Activated T-helper 1 cell treated with anti-CD3 and anti-CD28 coated beads, Interleukin-12 subunit alpha, Interleukin-12 subunit beta, Interleukin-2, Interleukin-4 antibody, amounts not matched to agents 30 ng/mL and 10 ng/mL and 1 ng/mL, durations not matched to agents 14 hours and 24 hours and 36 hours (primary cell): ENCODE results near the gene ABCA3. TPM values are rescaled to one million over a fixed set of nuclear protein-coding genes. Genes with fewer than 3 reads are reported as not detected.

Experiments used
- DNase-seq: peaks from one replicate; pipeline ENCODE4 v3.0.0; 2021; ENCODE audit warnings: low spot score
- H3K27ac Mint-ChIP-seq: one replicate; pipeline ENCODE4 v1.8.0; 2021; ENCODE audit warnings: mild to moderate bottlenecking, mixed read lengths
- H3K27me3 Mint-ChIP-seq: one replicate; pipeline ENCODE4 v1.8.0; 2022; ENCODE audit warnings: mild to moderate bottlenecking, moderate library complexity, mixed read lengths; ENCODE audit not compliant: insufficient read depth
- H3K36me3 Mint-ChIP-seq: one replicate; pipeline ENCODE4 v1.8.0; 2021; ENCODE audit warnings: low read depth, mixed read lengths
- H3K4me1 Mint-ChIP-seq: one replicate; pipeline ENCODE4 v1.8.0; 2021; ENCODE audit warnings: low read depth, mixed read lengths
- H3K4me3 Mint-ChIP-seq: one replicate; pipeline ENCODE4 v1.8.0; 2021; ENCODE audit warnings: mild to moderate bottlenecking, moderate library complexity, mixed read lengths
- H3K9me3 Mint-ChIP-seq: one replicate; pipeline ENCODE4 v1.8.0; 2021; ENCODE audit warnings: mixed read lengths
- intact Hi-C: fragments of 100-400 bp; cut with micrococcal nuclease; formaldehyde crosslinking; loops from one replicate; pipeline ENCODE4 v1.15.1; 2024
- total RNA-seq: library from RNA; stranded (reverse); gene quantifications from 2 replicates; pipeline ENCODE4 v1.2.3, GENCODE V29; 2022

ABCA3 gene
- total RNA-seq, 1 donor from 2014 or later, result 9.0 TPM

DNA sequence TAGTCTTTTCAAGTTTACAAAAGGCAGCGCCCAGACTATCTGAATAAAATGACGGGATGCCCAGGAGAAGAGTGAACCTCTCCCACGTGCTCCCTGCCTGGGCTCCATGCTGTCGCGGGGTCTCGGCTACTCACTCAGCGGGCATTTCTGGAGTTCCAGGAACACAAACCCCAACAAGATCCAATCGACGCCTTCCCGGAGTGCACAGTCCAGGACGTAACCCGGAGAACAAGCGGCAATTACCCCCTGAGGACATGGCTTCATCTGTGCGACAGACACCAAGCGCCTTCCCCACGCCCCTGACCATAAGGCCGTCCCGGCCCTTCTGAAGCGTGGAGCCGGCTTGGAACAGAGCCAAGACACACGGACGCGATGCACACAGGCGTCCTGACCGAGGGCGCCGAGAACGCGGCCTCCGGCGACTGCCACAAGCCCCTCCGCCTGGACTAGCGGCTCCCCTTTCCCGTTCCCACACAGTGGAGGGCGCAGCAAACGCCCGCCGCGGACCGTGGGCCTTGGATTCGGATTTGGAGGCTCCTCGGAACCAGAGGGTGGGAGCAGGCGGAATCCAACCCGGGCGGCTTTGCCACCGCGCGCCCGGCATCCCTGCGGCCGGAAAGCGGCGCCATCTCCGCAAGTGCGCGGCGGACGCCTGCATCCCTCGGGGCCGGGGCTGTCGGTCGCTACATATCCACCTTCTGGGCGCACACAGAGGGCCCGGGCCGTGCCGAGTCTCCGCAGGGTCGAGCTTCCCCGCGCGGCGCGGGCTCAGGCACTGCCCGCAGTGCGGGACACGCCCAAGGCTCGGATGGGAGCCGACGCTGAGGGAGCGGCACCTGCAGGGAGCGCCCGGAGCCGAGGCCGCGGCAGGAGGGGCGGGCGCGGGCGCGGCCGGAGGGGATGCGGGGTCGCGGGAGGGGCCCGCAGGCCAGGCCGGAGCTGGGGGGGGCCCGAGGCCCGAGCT lies 725 bp downstream of the ABCA3 start:
- peak; percentile 31 for DNase-seq
- Mint-ChIP-seq H3K27me3 (peaks cover 28% of the 10 kb centered on the region), H3K27ac (peak overlapping the region; percentile 67), H3K4me1 (peaks cover 34% of the 10 kb centered on the region), H3K4me3 (peak overlapping the region; percentile 90), H3K9me3 (no peaks in the 10 kb centered on the region), H3K36me3 (peaks cover 3% of the 10 kb centered on the region)
- intact Hi-C loops, result loop anchor here (1.0 to 10.0 kb wide), 5 partner anchors 71 to 147 kb away; partner anchors contain the start of genes BRICD5, CCNF, PGP and RNPS1

DNA sequence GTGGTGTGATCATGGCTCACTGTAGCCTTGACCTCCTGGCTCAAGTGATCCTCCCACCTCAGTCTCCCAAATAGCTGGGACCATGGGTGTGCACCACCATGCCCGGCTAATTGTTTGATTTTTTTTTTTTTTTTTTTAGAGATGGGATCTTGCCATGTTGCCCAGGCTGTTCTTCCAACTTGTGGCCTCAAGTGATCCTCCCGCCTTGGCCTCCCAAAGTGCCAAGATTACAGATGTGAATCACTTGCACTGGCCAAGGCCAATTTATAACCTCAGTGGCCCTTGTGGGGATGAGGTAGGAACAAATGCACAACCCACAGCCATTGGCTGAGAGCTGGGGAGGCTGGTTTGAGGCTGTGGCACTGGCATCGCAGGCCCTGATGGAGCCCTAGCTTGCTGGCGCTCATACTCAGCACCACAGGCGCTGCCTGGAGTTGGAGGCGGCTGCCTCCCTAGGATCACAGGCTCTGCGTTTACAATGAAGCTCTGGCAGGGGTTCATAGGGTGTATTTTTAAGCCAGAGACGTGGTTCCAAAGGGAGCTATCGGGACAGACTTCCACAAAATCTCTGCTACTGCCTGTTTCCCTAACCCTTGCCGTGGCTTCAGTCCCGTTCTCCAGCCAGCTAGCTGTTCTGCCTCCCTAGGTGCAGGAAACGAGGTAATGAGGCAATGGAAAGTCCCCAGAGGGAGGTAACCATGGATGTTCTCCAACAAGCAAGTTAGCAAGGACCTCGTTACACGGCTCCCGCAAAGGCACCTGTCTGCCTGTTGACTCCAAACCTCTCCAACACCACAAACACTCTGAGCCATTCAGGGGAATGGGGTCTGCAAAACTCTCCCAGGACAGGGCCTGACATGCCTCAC lies 2.9 kb downstream of the ABCA3 start:
- H3K4me1 Mint-ChIP-seq, result peaks cover 25% of the 10 kb centered on the region
- H3K27me3 Mint-ChIP-seq, result peaks cover 8% of the 10 kb centered on the region
- H3K36me3 Mint-ChIP-seq, result peaks cover 3% of the 10 kb centered on the region
- H3K4me3 Mint-ChIP-seq, result peak overlapping the region; percentile 49
- no peaks in the 10 kb centered on the region for H3K9me3 Mint-ChIP-seq
- DNase-seq, result no peak
- H3K27ac Mint-ChIP-seq, result peak overlapping the region; percentile 23
- intact Hi-C loops, result no loop called here

DNA sequence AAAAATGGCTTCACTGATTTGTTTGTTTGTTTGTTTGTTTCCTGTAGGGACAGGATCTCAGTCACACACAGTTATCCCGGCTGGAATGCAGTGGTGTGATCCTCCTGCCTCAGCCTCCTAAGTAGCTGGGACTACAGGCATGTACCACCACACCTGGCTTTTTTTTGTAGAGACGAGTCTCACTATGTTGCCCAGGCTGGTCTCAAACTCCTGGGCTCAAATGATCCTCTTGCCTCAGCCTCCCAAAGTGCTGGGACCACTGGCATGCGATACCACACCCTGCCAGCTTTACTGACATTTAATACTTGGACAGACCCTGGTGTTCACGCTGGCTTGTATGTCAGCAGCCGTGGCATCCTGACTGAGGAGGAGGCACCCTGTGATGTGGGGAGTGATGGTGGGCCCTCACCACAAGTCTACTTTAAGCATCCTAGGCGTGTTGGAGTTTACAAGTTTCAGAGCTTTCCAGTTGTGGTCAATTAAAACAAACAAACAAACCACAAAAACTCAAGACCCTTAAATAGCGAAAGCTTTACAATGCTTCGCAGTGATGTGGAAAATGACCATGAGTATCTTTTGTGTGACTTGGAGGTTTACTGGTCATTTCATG lies 5.1 kb downstream of the ABCA3 start:
- intact Hi-C loops, result no loop called here
- H3K4me3 Mint-ChIP-seq, result no peak overlapping the region

DNA sequence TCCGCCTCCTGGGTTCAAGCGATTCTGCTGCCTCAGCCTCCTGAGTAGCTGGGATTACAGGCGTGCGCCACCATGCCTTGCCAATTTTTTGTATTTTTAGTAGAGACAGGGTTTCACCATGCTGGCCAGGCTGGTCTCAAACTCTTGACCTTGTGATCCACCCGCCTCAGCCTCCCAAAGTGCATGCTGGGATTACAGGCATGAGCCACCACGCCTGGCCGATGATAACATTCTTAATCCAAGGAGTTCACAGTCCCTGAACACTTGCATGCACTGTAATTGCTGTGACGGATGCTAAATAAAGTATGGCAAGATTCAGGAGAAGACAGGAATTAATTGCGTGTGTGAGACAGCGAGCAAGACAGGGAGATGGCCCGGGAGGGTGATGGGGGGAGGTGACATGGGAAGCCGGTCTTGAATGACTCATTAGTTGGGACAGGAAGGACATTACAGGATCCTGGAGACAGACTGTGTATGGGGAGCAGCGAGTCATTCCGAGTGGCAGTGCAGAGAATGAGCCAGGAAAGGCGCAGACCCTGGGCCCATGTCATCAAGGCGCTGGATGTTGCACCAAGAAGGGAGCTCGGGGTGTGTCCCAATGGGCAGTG lies 6.7 kb downstream of the ABCA3 start:
- H3K27ac Mint-ChIP-seq, result no peak overlapping the region
- no peak for DNase-seq
- H3K36me3 Mint-ChIP-seq, result peaks cover 3% of the 10 kb centered on the region
- no peaks in the 10 kb centered on the region for H3K9me3 Mint-ChIP-seq
- H3K4me1 Mint-ChIP-seq, result peaks cover 16% of the 10 kb centered on the region
- H3K27me3 Mint-ChIP-seq, result no peaks in the 10 kb centered on the region
- intact Hi-C loops, result no loop called here
- no peak overlapping the region for H3K4me3 Mint-ChIP-seq

More for the DNA sequence above, 5.1 kb downstream of the ABCA3 start:
- H3K27me3 Mint-ChIP-seq, result no peaks in the 10 kb centered on the region
- no peaks in the 10 kb centered on the region for H3K9me3 Mint-ChIP-seq
- peaks cover 3% of the 10 kb centered on the region for H3K36me3 Mint-ChIP-seq
- peaks cover 25% of the 10 kb centered on the region for H3K4me1 Mint-ChIP-seq
- no peak overlapping the region for H3K27ac Mint-ChIP-seq
- no peak for DNase-seq

DNA sequence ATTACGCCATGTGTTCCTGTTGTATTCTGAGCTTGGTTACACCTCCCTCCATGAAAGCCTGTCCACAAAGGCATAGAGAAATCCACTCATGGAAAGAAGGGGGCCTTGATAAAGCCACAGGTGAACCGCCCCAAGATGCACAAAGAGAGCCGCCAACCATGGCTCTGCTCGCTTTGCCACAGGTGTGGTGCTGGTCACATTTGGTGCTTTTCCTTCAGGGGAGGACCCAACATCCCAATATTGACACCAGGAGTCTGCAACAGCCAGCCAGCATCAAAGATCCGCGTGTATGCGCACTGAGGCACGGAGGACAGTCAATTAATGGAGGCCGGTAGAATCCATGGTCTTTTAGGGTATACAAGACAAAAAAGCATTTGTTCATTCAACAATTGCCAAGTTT lies 7.3 kb downstream of the ABCA3 start:
- no peak for DNase-seq
- H3K36me3 Mint-ChIP-seq, result peaks cover 3% of the 10 kb centered on the region
- H3K4me3 Mint-ChIP-seq, result no peak overlapping the region
- no peaks in the 10 kb centered on the region for H3K9me3 Mint-ChIP-seq
- H3K27ac Mint-ChIP-seq, result no peak overlapping the region
- no peaks in the 10 kb centered on the region for H3K27me3 Mint-ChIP-seq
- intact Hi-C loops, result no loop called here
- peaks cover 12% of the 10 kb centered on the region for H3K4me1 Mint-ChIP-seq

DNA sequence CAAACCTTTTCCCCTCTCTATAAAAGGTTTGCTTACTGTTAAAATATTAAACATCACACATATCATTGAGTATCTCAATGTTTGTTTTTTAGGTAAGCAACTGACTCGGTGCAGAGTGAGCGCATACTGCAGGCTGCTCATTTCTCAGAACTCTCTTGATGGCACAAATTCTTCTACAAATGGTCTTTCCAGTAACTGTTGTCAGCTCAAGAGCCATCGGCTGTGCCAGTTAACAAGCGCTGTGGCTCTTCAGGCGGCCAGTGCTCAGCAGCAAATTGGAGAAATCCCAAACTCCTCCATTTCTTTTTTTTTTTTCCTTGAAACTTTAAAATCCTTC lies 8.6 kb downstream of the ABCA3 start:
- Mint-ChIP-seq H3K27ac (no peak overlapping the region), H3K9me3 (no peaks in the 10 kb centered on the region), H3K4me1 (peaks cover 7% of the 10 kb centered on the region), H3K27me3 (no peaks in the 10 kb centered on the region), H3K36me3 (no peaks in the 10 kb centered on the region), H3K4me3 (no peak overlapping the region)
- DNase-seq, result no peak
- intact Hi-C loops, result no loop called here

DNA sequence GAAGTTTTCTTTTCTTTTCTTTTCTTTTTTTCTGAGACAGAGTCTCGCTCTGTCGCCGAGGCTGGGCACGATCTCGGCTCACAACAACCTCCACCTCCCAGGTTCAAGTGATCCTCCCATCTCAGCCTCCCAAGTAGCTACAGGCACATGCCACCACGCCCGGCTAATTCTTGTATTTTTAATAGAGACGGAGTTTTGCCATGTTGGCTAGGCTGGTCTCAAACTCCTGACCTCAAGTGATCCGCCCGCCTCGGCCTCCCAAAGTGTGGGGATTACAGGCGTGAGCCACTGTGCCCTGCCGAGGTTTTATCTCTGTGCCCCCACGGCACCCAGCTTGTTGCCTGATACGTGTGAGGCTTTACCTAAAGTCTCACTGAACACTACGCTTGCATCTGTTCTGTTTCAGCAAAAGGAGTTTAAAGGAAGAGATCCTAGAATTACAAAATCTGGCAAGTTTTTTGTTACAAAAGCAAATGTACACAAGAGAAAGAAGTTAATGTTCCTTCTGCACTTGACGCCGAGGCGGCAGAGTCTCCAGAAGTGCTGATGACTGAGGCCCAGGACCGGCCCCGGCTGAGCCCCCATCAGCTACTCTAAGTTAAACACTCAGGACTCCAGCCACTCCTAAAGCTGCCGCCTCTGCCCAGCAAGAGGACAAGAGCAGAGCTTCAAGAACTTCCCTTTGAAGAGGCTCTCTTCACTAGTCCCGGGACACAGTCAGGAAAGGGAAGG lies 9.2 kb downstream of the ABCA3 start:
- Mint-ChIP-seq H3K27me3 (no peaks in the 10 kb centered on the region), H3K4me3 (no peak overlapping the region), H3K4me1 (peaks cover 7% of the 10 kb centered on the region), H3K27ac (no peak overlapping the region), H3K9me3 (no peaks in the 10 kb centered on the region), H3K36me3 (no peaks in the 10 kb centered on the region)
- intact Hi-C loops, result no loop called here
- no peak for DNase-seq

DNA sequence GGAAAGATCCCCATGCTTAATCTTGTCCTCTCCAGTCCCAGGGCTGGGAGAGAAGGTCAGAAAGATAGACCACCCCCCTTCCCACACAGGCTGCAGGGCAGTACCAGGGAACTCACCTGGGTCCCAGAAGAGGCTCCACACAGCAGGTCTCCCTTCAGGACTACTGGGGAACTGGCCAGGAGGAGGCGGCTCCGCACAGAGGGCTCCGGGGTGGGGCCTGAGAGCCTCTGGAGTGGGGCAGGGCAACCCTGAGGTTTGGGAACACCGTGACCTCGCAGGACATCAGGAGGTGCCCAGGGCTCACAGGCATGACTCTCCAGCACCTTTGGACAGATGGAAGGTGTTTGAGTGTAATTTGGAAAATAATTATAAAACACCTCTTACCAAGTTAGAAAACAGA lies 11.0 kb downstream of the ABCA3 start:
- H3K4me1 Mint-ChIP-seq, result no peaks in the 10 kb centered on the region
- H3K4me3 Mint-ChIP-seq, result no peak overlapping the region
- no peaks in the 10 kb centered on the region for H3K36me3 Mint-ChIP-seq
- no peak for DNase-seq
- no peak overlapping the region for H3K27ac Mint-ChIP-seq
- intact Hi-C loops, result no loop called here
- H3K27me3 Mint-ChIP-seq, result no peaks in the 10 kb centered on the region
- H3K9me3 Mint-ChIP-seq, result no peaks in the 10 kb centered on the region

DNA sequence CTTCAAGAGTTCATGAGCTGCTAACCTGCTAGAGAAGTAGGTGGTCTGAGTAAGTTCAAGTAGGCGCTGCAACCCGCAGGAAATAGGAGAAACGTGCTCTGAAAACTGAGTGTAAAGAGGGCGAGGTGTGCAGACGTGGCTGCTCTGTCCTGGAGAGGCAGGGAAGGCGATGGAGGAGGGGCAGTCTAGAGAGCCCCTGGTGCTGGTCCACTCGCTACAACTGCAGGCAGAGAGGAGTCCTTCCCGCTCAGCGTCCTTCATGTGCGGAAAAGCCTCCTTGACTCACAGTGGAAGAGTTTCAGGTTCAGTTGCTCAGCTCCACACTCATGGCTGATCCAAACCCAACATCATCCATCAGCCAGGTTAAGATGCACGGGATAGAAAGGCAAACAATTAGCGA lies 12.1 kb downstream of the ABCA3 start:
- H3K9me3 Mint-ChIP-seq, result no peaks in the 10 kb centered on the region
- intact Hi-C loops, result no loop called here
- H3K36me3 Mint-ChIP-seq, result no peaks in the 10 kb centered on the region
- DNase-seq, result no peak
- no peak overlapping the region for H3K4me3 Mint-ChIP-seq
- H3K27ac Mint-ChIP-seq, result no peak overlapping the region
- H3K27me3 Mint-ChIP-seq, result no peaks in the 10 kb centered on the region
- no peaks in the 10 kb centered on the region for H3K4me1 Mint-ChIP-seq

DNA sequence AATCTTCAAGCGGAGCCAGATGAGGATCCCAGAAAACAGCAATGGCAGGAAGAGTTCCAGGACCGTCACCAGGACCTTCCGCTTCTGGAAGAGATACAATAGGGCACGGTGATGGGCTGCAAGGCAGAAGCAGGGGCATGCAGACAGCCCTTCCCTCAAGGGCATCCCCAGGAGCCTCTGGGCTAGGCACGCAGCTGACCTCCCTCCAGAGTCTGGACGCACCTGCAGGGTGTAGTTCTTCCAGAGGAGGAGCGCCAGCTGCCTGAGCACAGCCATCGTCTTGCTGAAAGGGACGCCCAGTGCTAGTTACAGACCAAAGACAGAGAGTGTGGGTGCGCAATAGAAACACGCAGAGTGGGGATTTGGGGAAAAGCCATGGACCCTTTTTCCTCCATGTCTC lies 14.3 kb downstream of the ABCA3 start:
- no peaks in the 10 kb centered on the region for H3K36me3 Mint-ChIP-seq
- no peak overlapping the region for H3K27ac Mint-ChIP-seq
- H3K27me3 Mint-ChIP-seq, result no peaks in the 10 kb centered on the region
- DNase-seq, result no peak
- H3K4me3 Mint-ChIP-seq, result no peak overlapping the region
- no peaks in the 10 kb centered on the region for H3K9me3 Mint-ChIP-seq
- intact Hi-C loops, result no loop called here
- no peaks in the 10 kb centered on the region for H3K4me1 Mint-ChIP-seq

DNA sequence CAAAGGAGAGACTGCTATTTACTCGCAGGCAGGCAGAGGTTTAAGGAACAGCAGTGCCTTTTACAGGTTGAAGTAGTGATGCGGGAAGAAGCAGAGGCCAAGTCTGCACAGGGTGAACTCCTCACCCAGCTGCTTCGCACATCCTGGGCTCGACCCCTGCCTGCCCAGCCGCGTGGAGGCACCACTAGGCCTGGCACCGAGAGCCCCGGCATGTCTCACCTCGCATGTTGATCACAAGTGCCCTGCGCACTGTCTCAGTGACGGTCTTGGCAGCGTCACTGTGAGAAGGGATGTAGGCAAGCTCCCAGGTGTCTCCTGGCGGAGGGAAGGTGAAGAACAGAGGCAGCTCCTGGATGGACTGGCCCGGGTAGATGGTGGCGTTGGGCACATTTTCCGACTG lies 14.7 kb downstream of the ABCA3 start:
- Mint-ChIP-seq H3K36me3 (no peaks in the 10 kb centered on the region), H3K27ac (no peak overlapping the region)
- intact Hi-C loops, result no loop called here

DNA sequence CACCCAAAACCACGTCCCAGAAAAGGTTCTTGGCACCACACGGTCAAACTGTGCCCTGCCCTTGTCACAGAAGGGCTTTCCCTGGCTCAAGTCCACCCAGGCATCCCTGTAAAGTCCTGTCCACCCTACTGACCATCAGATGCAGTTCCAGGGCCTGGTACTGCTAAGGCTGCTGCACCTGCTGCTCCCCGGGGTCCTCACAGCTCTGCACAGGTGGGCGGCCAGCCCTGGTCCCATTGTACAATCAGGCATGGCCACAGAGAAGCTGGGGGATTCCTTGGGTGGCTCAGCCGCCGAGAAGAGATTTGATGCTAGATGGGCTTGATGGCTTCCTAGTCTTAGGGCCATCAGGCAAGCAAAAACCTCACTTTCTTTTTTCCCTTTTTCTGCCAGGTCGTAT lies 15.3 kb downstream of the ABCA3 start:
- Mint-ChIP-seq H3K27me3 (no peaks in the 10 kb centered on the region), H3K27ac (no peak overlapping the region), H3K36me3 (no peaks in the 10 kb centered on the region), H3K4me1 (no peaks in the 10 kb centered on the region), H3K4me3 (no peak overlapping the region), H3K9me3 (no peaks in the 10 kb centered on the region)
- no peak for DNase-seq
- intact Hi-C loops, result no loop called here

More for the DNA sequence above, 14.7 kb downstream of the ABCA3 start:
- Mint-ChIP-seq H3K27me3 (no peaks in the 10 kb centered on the region), H3K9me3 (no peaks in the 10 kb centered on the region), H3K4me1 (no peaks in the 10 kb centered on the region), H3K4me3 (no peak overlapping the region)
- no peak for DNase-seq
